PC-9 (cell line): ENCODE results near the gene AGBL5.

Experiments used
- EZH2 ChIP-seq: fragments of 200-600 bp; sonication (generic); IDR thresholded peaks from 2 replicates; pipeline ENCODE4 v1.8.0; 2017; ENCODE audit warnings: antibody characterized with exemption, low read depth
- TF ChIP-seq, protein P1 (sequence below): fragments of 200-600 bp; sonication (generic); conservative IDR thresholded peaks from 2 replicates; pipeline ENCODE4 v1.6.1; 2017; ENCODE audit warnings: mixed run types, antibody characterized with exemption, mild to moderate bottlenecking, moderate library complexity

DNA sequence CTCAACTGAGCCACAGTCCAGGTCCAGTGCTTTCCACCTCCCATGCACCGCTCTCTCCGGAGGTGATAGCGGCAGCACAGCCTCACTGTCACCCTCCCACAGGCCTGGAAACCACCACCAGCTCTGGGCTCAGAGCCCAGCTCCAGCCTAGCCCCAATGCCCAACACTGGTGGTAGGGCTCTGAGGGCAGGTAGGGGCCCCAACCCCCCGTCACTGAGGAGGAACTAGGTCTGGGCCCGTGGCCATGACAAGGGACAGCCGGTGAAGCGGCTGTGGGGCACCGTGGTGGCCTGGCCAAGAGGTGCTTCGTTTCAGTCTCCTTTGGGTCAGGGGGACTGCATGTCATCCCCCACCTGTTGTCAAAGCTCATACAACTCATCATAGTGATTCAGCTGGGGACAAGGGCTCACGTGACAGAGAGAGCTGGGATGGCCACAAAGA is 24.2 kb upstream of the AGBL5 start:
- TF ChIP-seq, protein P1, sequence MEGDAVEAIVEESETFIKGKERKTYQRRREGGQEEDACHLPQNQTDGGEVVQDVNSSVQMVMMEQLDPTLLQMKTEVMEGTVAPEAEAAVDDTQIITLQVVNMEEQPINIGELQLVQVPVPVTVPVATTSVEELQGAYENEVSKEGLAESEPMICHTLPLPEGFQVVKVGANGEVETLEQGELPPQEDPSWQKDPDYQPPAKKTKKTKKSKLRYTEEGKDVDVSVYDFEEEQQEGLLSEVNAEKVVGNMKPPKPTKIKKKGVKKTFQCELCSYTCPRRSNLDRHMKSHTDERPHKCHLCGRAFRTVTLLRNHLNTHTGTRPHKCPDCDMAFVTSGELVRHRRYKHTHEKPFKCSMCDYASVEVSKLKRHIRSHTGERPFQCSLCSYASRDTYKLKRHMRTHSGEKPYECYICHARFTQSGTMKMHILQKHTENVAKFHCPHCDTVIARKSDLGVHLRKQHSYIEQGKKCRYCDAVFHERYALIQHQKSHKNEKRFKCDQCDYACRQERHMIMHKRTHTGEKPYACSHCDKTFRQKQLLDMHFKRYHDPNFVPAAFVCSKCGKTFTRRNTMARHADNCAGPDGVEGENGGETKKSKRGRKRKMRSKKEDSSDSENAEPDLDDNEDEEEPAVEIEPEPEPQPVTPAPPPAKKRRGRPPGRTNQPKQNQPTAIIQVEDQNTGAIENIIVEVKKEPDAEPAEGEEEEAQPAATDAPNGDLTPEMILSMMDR: no peak
- no peak for TF ChIP-seq EZH2
